PFSK-1 (cell line): ENCODE results near the gene UQCR11.

Experiments used
- FOXP2 ChIP-seq: optimal IDR thresholded peaks from 2 replicates; pipeline ENCODE3; 2011; ENCODE audit warnings: borderline replicate concordance, control low read depth, inconsistent platforms; ENCODE audit not compliant: insufficient read depth; ENCODE audit errors: extremely low read length, extremely low read depth
- POLR2AphosphoS5 ChIP-seq: IDR thresholded peaks from 2 replicates; pipeline ENCODE4 v1.6.1; 2012; ENCODE audit warnings: low read depth, mild to moderate bottlenecking, control low read depth, low read length, moderate library complexity
- SIN3A ChIP-seq: IDR thresholded peaks from 2 replicates; pipeline ENCODE4 v1.6.1; 2012; ENCODE audit warnings: mild to moderate bottlenecking, low read length, moderate library complexity, borderline replicate concordance; ENCODE audit not compliant: insufficient read depth
- TAF1 ChIP-seq: IDR thresholded peaks from 2 replicates; pipeline ENCODE4 v1.6.1; 2012; ENCODE audit warnings: low read length, control low read depth, borderline replicate concordance; ENCODE audit not compliant: insufficient read depth
- TF ChIP-seq, protein P1 (sequence below), 2 experiments: IDR thresholded peaks; 2 replicates each; pipeline versions ENCODE4 v1.6.1 to v1.8.0; 2011 to 2012; ENCODE audit warnings: low read depth in 2 of 2, low read length in 2 of 2, control low read depth in 1 of 2, inconsistent platforms in 1 of 2, mild to moderate bottlenecking in 1 of 2, moderate library complexity in 1 of 2; ENCODE audit not compliant: insufficient read depth in 1 of 2

The UQCR11 gene

GRCh38 chr19:1633269-1633826 is 28.1 kb upstream of the UQCR11 start:
- TF ChIP-seq POLR2AphosphoS5: no peak
- no peak for TF ChIP-seq TAF1
- no peak for TF ChIP-seq FOXP2
- no peak for TF ChIP-seq SIN3A
- TF ChIP-seq, protein P1, sequence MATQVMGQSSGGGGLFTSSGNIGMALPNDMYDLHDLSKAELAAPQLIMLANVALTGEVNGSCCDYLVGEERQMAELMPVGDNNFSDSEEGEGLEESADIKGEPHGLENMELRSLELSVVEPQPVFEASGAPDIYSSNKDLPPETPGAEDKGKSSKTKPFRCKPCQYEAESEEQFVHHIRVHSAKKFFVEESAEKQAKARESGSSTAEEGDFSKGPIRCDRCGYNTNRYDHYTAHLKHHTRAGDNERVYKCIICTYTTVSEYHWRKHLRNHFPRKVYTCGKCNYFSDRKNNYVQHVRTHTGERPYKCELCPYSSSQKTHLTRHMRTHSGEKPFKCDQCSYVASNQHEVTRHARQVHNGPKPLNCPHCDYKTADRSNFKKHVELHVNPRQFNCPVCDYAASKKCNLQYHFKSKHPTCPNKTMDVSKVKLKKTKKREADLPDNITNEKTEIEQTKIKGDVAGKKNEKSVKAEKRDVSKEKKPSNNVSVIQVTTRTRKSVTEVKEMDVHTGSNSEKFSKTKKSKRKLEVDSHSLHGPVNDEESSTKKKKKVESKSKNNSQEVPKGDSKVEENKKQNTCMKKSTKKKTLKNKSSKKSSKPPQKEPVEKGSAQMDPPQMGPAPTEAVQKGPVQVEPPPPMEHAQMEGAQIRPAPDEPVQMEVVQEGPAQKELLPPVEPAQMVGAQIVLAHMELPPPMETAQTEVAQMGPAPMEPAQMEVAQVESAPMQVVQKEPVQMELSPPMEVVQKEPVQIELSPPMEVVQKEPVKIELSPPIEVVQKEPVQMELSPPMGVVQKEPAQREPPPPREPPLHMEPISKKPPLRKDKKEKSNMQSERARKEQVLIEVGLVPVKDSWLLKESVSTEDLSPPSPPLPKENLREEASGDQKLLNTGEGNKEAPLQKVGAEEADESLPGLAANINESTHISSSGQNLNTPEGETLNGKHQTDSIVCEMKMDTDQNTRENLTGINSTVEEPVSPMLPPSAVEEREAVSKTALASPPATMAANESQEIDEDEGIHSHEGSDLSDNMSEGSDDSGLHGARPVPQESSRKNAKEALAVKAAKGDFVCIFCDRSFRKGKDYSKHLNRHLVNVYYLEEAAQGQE (IDR thresholded peaks at IDR 0.05; ENCODE audit: insufficient read depth in 1 of 2, low read depth in 2 of 2, low read length in 2 of 2): no peak

DNA sequence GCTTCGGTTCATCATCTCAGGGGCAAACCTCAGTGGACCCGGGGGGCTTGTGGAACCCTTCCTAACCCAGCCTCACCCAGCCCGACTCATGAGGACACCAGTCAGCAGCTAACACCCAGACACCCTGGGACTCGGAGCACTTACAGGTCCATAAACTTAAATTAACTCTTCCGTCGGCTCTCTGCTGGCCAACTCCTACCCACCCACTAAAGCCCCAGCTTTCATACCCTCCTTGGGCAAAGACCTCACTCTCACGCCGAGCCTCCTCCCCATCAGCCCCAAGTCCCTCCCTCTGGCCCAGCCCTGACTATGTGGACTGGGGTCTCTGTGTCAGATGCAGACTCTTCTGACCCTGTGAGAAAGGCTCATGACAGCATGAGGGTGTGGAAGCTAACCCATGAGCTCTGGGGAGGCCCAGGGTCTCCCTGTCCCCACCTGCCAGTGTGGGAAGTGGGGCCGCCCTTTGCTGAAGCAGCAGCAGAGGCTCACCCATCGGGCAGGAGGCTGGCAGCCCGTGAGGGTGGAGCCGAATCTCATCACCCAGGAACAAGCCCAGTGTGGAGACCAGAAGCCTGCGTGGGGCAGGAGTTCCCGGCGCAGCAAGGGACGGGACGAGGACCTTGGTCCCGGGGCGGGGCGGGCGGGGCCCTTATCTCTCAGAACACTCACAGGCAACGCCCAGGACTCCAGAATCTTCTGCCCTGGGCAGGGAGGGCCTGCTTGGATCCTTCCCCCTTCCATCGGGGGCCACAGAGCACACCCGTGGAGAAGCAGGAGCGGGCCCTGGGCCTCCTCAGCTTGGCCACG is 27.4 kb upstream of the UQCR11 start:
- TF ChIP-seq, protein P1 (IDR thresholded peaks at IDR 0.05; ENCODE audit: insufficient read depth in 1 of 2, low read depth in 2 of 2, low read length in 2 of 2): no peak
- TF ChIP-seq TAF1 (no peak), POLR2AphosphoS5 (no peak), SIN3A (no peak), FOXP2 (no peak)

DNA sequence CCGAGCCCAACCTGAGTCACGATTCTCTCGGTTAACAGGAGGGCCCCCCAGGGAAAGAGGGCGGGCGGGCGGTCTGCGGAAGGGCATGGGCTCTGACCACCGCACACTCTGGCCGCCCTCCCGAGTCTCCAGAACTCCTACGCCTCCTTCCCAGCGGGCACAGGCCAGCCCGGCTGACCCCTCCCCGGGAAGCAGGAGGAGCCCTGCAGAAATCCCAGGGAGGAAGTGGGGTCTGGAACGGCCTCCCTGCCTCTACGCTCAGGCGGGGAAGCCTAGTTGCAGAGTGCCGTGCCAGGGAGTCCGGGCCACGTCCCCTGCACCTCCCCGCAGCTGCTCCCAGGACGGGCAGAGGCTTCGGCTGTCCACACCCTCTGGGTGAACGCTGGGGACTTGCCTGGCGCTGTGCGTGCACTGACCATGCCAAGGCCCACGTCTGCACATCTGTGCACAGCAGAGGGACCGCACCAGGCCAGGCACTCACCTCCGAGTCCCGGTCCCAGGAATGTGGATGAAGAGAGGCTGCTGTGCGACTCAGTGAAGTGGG is 26.4 kb upstream of the UQCR11 start:
- TF ChIP-seq, protein P1 (IDR thresholded peaks at IDR 0.05; ENCODE audit: insufficient read depth in 1 of 2, low read depth in 2 of 2, low read length in 2 of 2): no peak
- TF ChIP-seq POLR2AphosphoS5 (no peak), TAF1 (no peak), FOXP2 (no peak), SIN3A (no peak)

- TF ChIP-seq, protein P1 (IDR thresholded peaks at IDR 0.05; ENCODE audit: insufficient read depth in 1 of 2, low read depth in 2 of 2, low read length in 2 of 2): no peak
- TF ChIP-seq POLR2AphosphoS5: no peak
- TF ChIP-seq FOXP2: no peak
- no peak for TF ChIP-seq TAF1
- TF ChIP-seq SIN3A: no peak
Measured at GRCh38 chr19:1630811-1631210, 25.5 kb upstream of the UQCR11 start.
